ENCODE results near the gene SAMD15.
"Not testable (repeated sequence)": the region's sequence is repeated elsewhere in the genome, so short reads cannot be mapped to it uniquely, and the experiment has no call there.

SAMD15 gene

GRCh38 chr14:77407158-77407557, 30.0 kb downstream of the SAMD15 start:
- no peak for TF ChIP-seq POLR2A (IDR thresholded peaks at IDR 0.05; ENCODE audit: low read length)
- no peak for TF ChIP-seq GATA1 (IDR thresholded peaks at IDR 0.05; ENCODE audit: low read depth, low read length)
- DNase-seq, result peak; percentile 37 to 44

GRCh38 chr14:77409131-77409533, 32.0 kb downstream of the SAMD15 start:
- peak; percentile 47 to 75 for DNase-seq
- no peak for TF ChIP-seq POLR2A (IDR thresholded peaks at IDR 0.05; ENCODE audit: low read length)
- TF ChIP-seq GATA1 (IDR thresholded peaks at IDR 0.05; ENCODE audit: low read depth, low read length), result no peak

GRCh38 chr14:77415403-77416030, 38.3 kb downstream of the SAMD15 start:
- not testable (repeated sequence) for DNase-seq

GRCh38 chr14:77416098-77416497, 38.9 kb downstream of the SAMD15 start:
- not testable (repeated sequence) for DNase-seq

GRCh38 chr14:77416836-77417235, 39.7 kb downstream of the SAMD15 start:
- DNase-seq, result no peak
- TF ChIP-seq GATA1 (IDR thresholded peaks at IDR 0.05; ENCODE audit: low read depth, low read length) (no peak), POLR2A (IDR thresholded peaks at IDR 0.05; ENCODE audit: low read length) (no peak)

GRCh38 chr14:77421201-77421600, 44.0 kb downstream of the SAMD15 start:
- no peak for TF ChIP-seq GATA1 (IDR thresholded peaks at IDR 0.05; ENCODE audit: low read depth, low read length)
- no peak for TF ChIP-seq POLR2A (IDR thresholded peaks at IDR 0.05; ENCODE audit: low read length)
- no peak for DNase-seq

- no peak for TF ChIP-seq POLR2A (IDR thresholded peaks at IDR 0.05; ENCODE audit: low read length)
- no peak for TF ChIP-seq GATA1 (IDR thresholded peaks at IDR 0.05; ENCODE audit: low read depth, low read length)
- DNase-seq, result no peak
Observed at GRCh38 chr14:77423423-77423822, 46.2 kb downstream of the SAMD15 start, which contains the start of gene NOXRED1. Gene NOXRED1, minus strand, starts transcription at chr14:77423523. Its CDS starts 634 bp downstream, at chr14:77422889.

- DNase-seq, result no peak
- TF ChIP-seq POLR2A (IDR thresholded peaks at IDR 0.05; ENCODE audit: low read length) (no peak), GATA1 (IDR thresholded peaks at IDR 0.05; ENCODE audit: low read depth, low read length) (no peak)
Observed at GRCh38 chr14:77424862-77425261, 47.7 kb downstream of the SAMD15 start.

- no peak for TF ChIP-seq POLR2A (IDR thresholded peaks at IDR 0.05; ENCODE audit: low read length)
- no peak for TF ChIP-seq GATA1 (IDR thresholded peaks at IDR 0.05; ENCODE audit: low read depth, low read length)
- no peak for DNase-seq
Observed at GRCh38 chr14:77426396-77426795, 49.2 kb downstream of the SAMD15 start.

- TF ChIP-seq POLR2A (IDR thresholded peaks at IDR 0.05; ENCODE audit: low read length), result no peak
- TF ChIP-seq GATA1 (IDR thresholded peaks at IDR 0.05; ENCODE audit: low read depth, low read length), result no peak
- no peak for DNase-seq
Observed at GRCh38 chr14:77436042-77436441, 58.9 kb downstream of the SAMD15 start.

GRCh38 chr14:77438596-77438995, 61.4 kb downstream of the SAMD15 start:
- no peak for DNase-seq
- TF ChIP-seq POLR2A (IDR thresholded peaks at IDR 0.05; ENCODE audit: low read length) (no peak), GATA1 (IDR thresholded peaks at IDR 0.05; ENCODE audit: low read depth, low read length) (no peak)

GRCh38 chr14:77439861-77440260, 62.7 kb downstream of the SAMD15 start:
- no peak for DNase-seq
- TF ChIP-seq POLR2A (IDR thresholded peaks at IDR 0.05; ENCODE audit: low read length) (no peak), GATA1 (IDR thresholded peaks at IDR 0.05; ENCODE audit: low read depth, low read length) (no peak)
